ENCODE results near the gene EDARADD.

- TF ChIP-seq CTCF (IDR thresholded peaks at IDR 0.05; ENCODE audit: borderline replicate concordance, extremely low read depth, low read length, poor library complexity, severe bottlenecking): no peak
- no peak for TF ChIP-seq EZH2 (IDR thresholded peaks at IDR 0.05; ENCODE audit: borderline replicate concordance, low read depth, low read length, severe bottlenecking)
Measured at GRCh38 chr1:236502579-236502971, 108.5 kb downstream of the EDARADD start.
